Measurements from ENCODE around the gene FADS2. TPM values are rescaled to one million over a fixed set of nuclear protein-coding genes. Genes with fewer than 3 reads are reported as not detected.

FADS2 gene
- total RNA-seq, 1 donor from 2014 or later: 25.7 TPM

DNA sequence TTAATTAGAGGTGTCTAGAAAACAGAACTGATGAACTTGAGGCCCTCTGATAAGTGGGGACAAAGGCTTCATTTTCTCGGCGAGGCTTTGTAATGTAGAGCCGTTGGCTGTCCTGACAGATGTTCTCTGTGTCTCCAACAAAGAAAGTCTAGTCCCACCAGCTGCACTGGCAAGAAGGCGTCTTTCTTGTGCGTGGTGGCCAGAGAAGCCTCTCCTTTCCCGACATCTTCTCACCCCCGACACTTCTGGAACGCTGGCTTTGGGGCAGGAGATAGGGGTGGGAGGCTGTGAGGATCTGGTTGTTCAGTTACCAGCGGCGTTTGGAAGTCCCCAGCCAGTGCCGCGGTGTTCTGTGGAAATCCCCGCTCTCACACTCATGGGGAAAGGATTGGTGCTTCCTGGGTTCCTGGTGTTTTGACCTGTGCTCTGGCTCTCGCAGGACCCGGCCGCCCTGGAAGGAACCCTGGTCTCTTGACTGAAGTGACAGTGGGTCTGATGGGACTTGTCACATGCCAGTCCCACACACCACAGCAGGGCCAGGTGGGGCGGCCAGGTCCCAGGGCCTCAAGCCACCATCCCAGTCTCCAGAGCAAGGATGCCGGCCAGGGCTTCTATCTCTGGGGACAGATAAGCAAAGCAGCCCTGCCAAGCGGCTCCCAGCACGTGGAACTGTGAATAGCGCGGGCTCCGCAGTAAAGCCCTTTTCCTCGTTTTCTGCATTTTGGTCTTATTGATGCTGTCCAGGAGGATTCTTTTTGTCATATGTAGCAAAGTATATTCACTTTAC lies 23.2 kb downstream of the FADS2 start:
- DNase-seq: peak; percentile 72
- no peaks in the 10 kb centered on the region for H3K27me3 ChIP-seq (ENCODE audit: low read depth)
- intact Hi-C loops (cut with micrococcal nuclease): no loop called here
- H3K4me1 ChIP-seq: peaks cover 34% of the 10 kb centered on the region
- peaks cover 18% of the 10 kb centered on the region for H3K36me3 ChIP-seq
- H3K4me3 ChIP-seq: peak overlapping the region; percentile 20
- H3K27ac ChIP-seq (replicated peaks): peak overlapping the region; percentile 78
- H3K9me3 ChIP-seq (replicated peaks): no peaks in the 10 kb centered on the region
- TF ChIP-seq, protein P1, sequence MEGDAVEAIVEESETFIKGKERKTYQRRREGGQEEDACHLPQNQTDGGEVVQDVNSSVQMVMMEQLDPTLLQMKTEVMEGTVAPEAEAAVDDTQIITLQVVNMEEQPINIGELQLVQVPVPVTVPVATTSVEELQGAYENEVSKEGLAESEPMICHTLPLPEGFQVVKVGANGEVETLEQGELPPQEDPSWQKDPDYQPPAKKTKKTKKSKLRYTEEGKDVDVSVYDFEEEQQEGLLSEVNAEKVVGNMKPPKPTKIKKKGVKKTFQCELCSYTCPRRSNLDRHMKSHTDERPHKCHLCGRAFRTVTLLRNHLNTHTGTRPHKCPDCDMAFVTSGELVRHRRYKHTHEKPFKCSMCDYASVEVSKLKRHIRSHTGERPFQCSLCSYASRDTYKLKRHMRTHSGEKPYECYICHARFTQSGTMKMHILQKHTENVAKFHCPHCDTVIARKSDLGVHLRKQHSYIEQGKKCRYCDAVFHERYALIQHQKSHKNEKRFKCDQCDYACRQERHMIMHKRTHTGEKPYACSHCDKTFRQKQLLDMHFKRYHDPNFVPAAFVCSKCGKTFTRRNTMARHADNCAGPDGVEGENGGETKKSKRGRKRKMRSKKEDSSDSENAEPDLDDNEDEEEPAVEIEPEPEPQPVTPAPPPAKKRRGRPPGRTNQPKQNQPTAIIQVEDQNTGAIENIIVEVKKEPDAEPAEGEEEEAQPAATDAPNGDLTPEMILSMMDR (IDR thresholded peaks at IDR 0.05; ENCODE audit: borderline replicate concordance): no peak

DNA sequence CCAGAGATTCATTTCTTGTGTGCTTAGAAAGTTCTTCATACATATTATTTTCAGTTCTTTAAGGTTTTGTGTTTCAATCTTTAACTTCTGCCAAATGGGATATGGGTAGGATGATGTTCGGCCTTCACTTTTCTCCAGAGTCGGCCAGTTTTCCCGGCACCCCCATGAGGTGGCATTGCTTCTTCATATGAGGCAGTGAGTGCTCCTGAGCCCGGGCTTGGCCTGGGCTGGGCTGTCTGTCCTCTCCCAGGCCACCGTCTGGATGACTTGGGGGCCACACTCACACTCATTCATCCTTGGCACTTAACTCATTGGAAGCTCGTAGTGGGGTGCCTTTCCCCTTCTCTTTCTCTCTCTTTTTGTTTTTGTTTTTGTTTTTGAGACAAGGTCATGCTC lies 23.8 kb downstream of the FADS2 start:
- TF ChIP-seq, protein P1 (IDR thresholded peaks at IDR 0.05; ENCODE audit: borderline replicate concordance): no peak
- no peak overlapping the region for H3K4me3 ChIP-seq
- H3K27ac ChIP-seq (replicated peaks): peak overlapping the region; percentile 78
- peaks cover 34% of the 10 kb centered on the region for H3K4me1 ChIP-seq
- H3K27me3 ChIP-seq (ENCODE audit: low read depth): no peaks in the 10 kb centered on the region
- DNase-seq: no peak
- peaks cover 18% of the 10 kb centered on the region for H3K36me3 ChIP-seq
- intact Hi-C loops (cut with micrococcal nuclease): no loop called here
- H3K9me3 ChIP-seq (replicated peaks): no peaks in the 10 kb centered on the region

DNA sequence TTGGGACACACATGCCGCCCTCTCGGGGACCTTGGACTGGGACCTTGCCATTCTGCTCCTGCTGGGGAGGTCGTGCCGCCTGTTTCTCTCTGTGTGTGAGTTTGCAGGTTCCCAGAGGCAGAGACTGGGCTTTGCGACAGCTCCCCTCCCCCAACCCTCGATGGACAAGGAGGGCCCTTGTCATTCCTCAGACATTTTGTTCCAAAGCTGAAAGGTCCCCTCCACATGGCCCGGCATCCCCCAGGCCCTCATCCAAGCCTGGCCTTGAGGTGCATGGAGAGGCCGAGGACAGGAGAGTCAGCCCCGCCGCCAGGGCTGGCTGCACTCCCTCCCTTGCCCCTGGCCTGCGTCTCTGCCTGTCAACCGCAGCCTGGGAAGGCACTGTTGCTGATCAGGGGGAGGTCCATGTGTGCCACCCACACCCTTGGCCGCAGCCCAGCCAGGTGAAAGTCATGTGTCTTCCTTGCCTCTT lies 25.6 kb downstream of the FADS2 start:
- Histone ChIP-seq H3K27me3 (ENCODE audit: low read depth) (no peaks in the 10 kb centered on the region), H3K4me1 (peaks cover 34% of the 10 kb centered on the region), H3K9me3 (replicated peaks) (no peaks in the 10 kb centered on the region), H3K36me3 (peaks cover 15% of the 10 kb centered on the region), H3K4me3 (no peak overlapping the region), H3K27ac (replicated peaks) (peak overlapping the region; percentile 6)
- TF ChIP-seq, protein P1 (IDR thresholded peaks at IDR 0.05; ENCODE audit: borderline replicate concordance): no peak
- intact Hi-C loops (cut with micrococcal nuclease): no loop called here
- DNase-seq: no peak

DNA sequence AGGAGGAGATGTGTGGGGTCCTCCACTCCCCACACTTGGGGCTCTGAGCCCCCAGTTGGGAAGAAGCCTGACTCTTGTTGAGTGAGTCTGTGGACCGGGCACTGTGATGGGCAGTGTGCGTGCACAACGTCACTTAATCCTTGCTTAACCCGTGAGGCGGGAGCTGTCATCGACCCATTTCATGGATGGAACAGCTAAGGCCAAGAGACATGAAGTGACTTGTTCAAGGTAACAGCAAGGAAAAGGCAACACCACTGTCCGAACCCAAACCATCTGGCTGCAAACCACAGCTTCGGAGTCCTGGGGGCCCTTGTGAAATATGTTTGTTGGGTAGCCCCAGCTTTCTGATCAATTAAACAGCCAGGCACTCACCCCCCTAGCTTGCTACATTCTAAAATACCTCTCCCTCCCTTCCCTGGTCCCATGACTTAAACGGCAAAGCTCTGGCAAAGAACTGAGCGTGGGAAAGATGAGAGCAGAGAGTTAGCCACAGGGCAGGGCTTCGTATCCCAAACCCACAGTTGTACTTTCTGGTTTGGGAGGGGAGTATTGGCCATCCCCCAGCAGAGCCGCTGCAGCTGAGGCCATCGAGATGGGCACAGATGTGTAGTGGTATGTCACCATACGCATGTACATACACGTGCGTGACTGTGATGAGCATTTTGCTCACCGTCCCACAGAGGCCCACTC lies 26.3 kb downstream of the FADS2 start:
- peaks cover 34% of the 10 kb centered on the region for H3K4me1 ChIP-seq
- H3K4me3 ChIP-seq: no peak overlapping the region
- no peak for DNase-seq
- intact Hi-C loops (cut with micrococcal nuclease): no loop called here
- TF ChIP-seq, protein P1 (IDR thresholded peaks at IDR 0.05; ENCODE audit: borderline replicate concordance): no peak
- no peaks in the 10 kb centered on the region for H3K27me3 ChIP-seq (ENCODE audit: low read depth)
- peaks cover 8% of the 10 kb centered on the region for H3K36me3 ChIP-seq
- H3K27ac ChIP-seq (replicated peaks): no peak overlapping the region
- no peaks in the 10 kb centered on the region for H3K9me3 ChIP-seq (replicated peaks)

DNA sequence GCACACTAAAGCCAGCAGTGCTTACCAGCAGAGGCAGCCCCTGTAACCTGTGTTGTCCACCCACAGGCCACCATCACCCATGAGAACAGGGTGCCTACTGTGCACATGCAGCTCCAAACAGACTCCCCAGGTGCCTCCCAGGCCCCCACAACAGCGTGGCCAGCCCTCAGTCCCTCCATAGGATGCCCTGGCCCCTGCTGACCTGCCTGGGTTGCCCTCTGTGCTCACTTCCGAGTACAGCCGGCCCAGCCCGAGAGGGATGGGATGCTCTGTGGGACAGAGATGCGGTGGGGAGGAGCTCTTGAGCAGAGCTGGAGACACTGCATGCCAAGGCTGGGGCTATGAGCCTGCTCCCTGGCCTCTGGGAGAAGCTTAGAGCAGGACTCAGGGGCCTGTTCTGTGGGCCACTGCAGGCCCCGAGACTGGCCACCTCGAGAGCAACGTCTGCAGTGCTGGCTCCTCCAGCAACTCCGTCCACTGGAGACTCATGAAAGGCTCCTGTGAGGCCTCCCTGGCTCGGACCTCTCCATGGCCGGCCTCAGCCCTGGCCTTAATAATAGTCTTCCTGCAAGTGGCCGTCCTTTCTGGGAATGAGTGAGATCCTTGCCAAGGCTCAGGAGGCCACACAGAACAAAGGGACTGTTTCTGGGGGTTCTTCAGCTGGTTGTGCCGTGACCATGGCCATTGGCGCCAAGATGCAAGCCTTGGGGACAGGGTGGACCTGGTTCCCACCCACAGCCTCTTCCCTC lies 27.0 kb downstream of the FADS2 start:
- intact Hi-C loops (cut with micrococcal nuclease): no loop called here
- DNase-seq: no peak

More for the DNA sequence above, 27.0 kb downstream of the FADS2 start:
- Histone ChIP-seq H3K36me3 (peaks cover 7% of the 10 kb centered on the region), H3K27me3 (ENCODE audit: low read depth) (no peaks in the 10 kb centered on the region), H3K27ac (replicated peaks) (no peak overlapping the region), H3K9me3 (replicated peaks) (no peaks in the 10 kb centered on the region), H3K4me1 (peaks cover 41% of the 10 kb centered on the region), H3K4me3 (no peak overlapping the region)
- TF ChIP-seq, protein P1 (IDR thresholded peaks at IDR 0.05; ENCODE audit: borderline replicate concordance): no peak

Data from left ventricle myocardium inferior (tissue), 1 donor.